GM19239 (cell line): ENCODE results near the gene GAS6.
"Not testable (repeated sequence)": the region's sequence is repeated elsewhere in the genome, so short reads cannot be mapped to it uniquely, and the experiment has no call there.

Experiments
- DNase-seq: peaks from one replicate; pipeline ENCODE4 v3.0.0; 2011; ENCODE audit warnings: low spot score; ENCODE audit not compliant: insufficient read length
- FAIRE-seq: peaks from 2 replicates; lab custom pipeline; 2011; peaks lifted over from hg19 to GRCh38; lab: Jason Lieb, UNC

GAS6 gene

GRCh38 chr13:113796964-113797676 lies 66.8 kb downstream of the GAS6 start:
- DNase-seq, result no peak
- FAIRE-seq, result no peak

- no peak for FAIRE-seq
Measured at GRCh38 chr13:113796211-113796963, 67.5 kb downstream of the GAS6 start.

GRCh38 chr13:113795362-113795761 lies 68.5 kb downstream of the GAS6 start:
- DNase-seq, FAIRE-seq: not testable (repeated sequence)

More at GRCh38 chr13:113796211-113796963, 67.5 kb downstream of the GAS6 start:
- no peak for DNase-seq

GRCh38 chr13:113794764-113795173 lies 69.1 kb downstream of the GAS6 start:
- DNase-seq, result no peak
- no peak for FAIRE-seq

GRCh38 chr13:113794086-113794485 lies 69.8 kb downstream of the GAS6 start:
- no peak for DNase-seq
- FAIRE-seq, result no peak

GRCh38 chr13:113793718-113794085 lies 70.2 kb downstream of the GAS6 start:
- no peak for FAIRE-seq
- no peak for DNase-seq

- FAIRE-seq, result no peak
- no peak for DNase-seq
Measured at GRCh38 chr13:113792886-113793717, 70.8 kb downstream of the GAS6 start.

- FAIRE-seq (no peak), DNase-seq (no peak)
Measured at GRCh38 chr13:113792236-113792770, 71.6 kb downstream of the GAS6 start.

- DNase-seq (no peak), FAIRE-seq (no peak)
Measured at GRCh38 chr13:113791761-113792160, 72.1 kb downstream of the GAS6 start.

GRCh38 chr13:113791226-113791625 lies 72.7 kb downstream of the GAS6 start:
- FAIRE-seq, result no peak
- no peak for DNase-seq

- DNase-seq, FAIRE-seq: not testable (repeated sequence)
Measured at GRCh38 chr13:113789931-113790330, 73.9 kb downstream of the GAS6 start.

GRCh38 chr13:113789167-113789566 lies 74.7 kb downstream of the GAS6 start:
- DNase-seq, result no peak
- FAIRE-seq, result no peak

- FAIRE-seq, result no peak
Measured at GRCh38 chr13:113788413-113789135, 75.3 kb downstream of the GAS6 start.

GRCh38 chr13:113787694-113788093 lies 76.2 kb downstream of the GAS6 start:
- FAIRE-seq (no peak), DNase-seq (no peak)

More at GRCh38 chr13:113788413-113789135, 75.3 kb downstream of the GAS6 start:
- no peak for DNase-seq

- DNase-seq (no peak), FAIRE-seq (no peak)
Measured at GRCh38 chr13:113786262-113786841, 77.5 kb downstream of the GAS6 start.

GRCh38 chr13:113785051-113786010 lies 78.5 kb downstream of the GAS6 start:
- FAIRE-seq (no peak), DNase-seq (no peak)

GRCh38 chr13:113784645-113785024 lies 79.2 kb downstream of the GAS6 start:
- DNase-seq (no peak), FAIRE-seq (no peak)

- no peak for FAIRE-seq
- DNase-seq, result no peak
Measured at GRCh38 chr13:113783966-113784644, 79.8 kb downstream of the GAS6 start.
